A549 (cell line): ENCODE results near the gene PLPPR3.

Experiments
- BCL3 ChIP-seq: fragments of >200 bp; sonication (Bioruptor Twin); formaldehyde crosslinking; IDR thresholded peaks from 3 replicates; pipeline ENCODE4 v1.6.1; 2016
- BHLHE40 ChIP-seq: IDR thresholded peaks from 2 replicates; pipeline ENCODE4 v1.6.1; 2012; ENCODE audit warnings: low read depth, low read length, inconsistent platforms
- CEBPB ChIP-seq, 2 experiments: fragments of >200 bp in 1 of 2; sonication (Bioruptor Twin) in 1 of 2; formaldehyde crosslinking in 1 of 2; IDR thresholded peaks; 2 replicates each; pipeline ENCODE4 v1.6.1; 2012 to 2016
- KDM5A ChIP-seq: fragments of 200-600 bp; sonication (generic); IDR thresholded peaks from 2 replicates; pipeline ENCODE4 v1.6.1; 2016; ENCODE audit warnings: antibody characterized with exemption, mild to moderate bottlenecking
- MAX ChIP-seq: IDR thresholded peaks from 2 replicates; pipeline ENCODE4 v1.6.1; 2012
- POLR2A ChIP-seq: IDR thresholded peaks from 2 replicates; pipeline ENCODE4 v1.6.1; 2012; ENCODE audit warnings: mild to moderate bottlenecking, low read length
- RFX5 ChIP-seq: fragments of 450-650 bp; IDR thresholded peaks from 2 replicates; pipeline ENCODE4 v1.7.1; 2014; ENCODE audit warnings: antibody characterized with exemption, mild to moderate bottlenecking, moderate library complexity
- TF ChIP-seq, protein P1 (sequence below): fragments of >200 bp; sonication (Bioruptor Twin); formaldehyde crosslinking; IDR thresholded peaks from 3 replicates; pipeline ENCODE4 v1.5.1; 2016
- TF ChIP-seq, protein P2 (sequence below): fragments of 250-450 bp; sonication (Bioruptor Pico); IDR thresholded peaks from 2 replicates; pipeline ENCODE4 v1.5.0; 2021; ENCODE audit warnings: mild to moderate bottlenecking, moderate library complexity, borderline replicate concordance
- TF ChIP-seq, protein P3 (sequence below): fragments of 450-650 bp; IDR thresholded peaks from 2 replicates; pipeline ENCODE4 v1.6.1; 2014; ENCODE audit warnings: antibody characterized with exemption
- TF ChIP-seq, protein P4 (sequence below): IDR thresholded peaks from 2 replicates; pipeline ENCODE4 v1.6.1; 2012

DNA sequence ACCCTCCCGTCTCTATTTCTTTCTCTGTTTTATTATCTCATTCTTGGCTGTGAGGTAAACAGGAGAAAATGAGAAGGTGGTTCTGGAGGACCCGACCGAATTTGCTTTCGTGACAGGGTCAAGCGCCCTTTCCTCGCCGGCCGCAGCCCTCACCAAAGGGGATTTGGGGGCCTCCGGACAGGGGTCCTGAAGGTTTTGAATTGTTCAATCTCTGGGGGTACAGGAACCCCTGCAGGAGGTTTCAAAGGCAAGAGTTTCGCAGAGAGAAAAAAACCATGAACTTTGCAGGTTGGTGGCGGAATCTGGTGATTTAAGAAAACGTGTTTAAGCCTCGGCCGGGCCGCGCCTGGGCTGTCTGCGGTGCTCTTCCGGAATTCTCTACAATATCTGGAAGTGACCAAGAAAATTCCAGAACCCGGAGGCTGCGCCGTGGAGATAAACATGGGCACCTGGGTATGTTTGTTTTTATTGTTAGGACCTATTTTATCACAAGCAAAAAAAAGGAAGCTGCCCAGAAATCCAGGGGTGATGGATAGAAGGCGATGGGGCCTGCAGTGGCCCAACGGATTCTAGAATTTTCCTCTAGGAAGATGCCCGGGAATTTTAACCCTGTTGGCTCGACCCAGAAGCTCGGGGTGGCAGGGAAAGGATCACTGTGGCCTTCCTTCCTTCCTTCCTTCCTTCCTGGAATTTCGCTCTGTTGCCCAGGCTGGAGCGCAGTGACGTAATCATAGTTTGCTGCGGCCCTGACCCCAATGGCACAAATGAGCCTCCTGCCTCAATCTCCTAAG is 38.7 kb downstream of the PLPPR3 start:
- TF ChIP-seq BHLHE40 (no peak), CEBPB (IDR thresholded peaks at IDR 0.05) (peak in 1 of 2 experiments; percentile 56; a peak in 1 of 4 replicates), BCL3 (no peak; the same call in 2 of the 3 replicates), MAX (peak; percentile 25; the same call in 1 of the 2 replicates), KDM5A (no peak), RFX5 (0 out of 2 replicates have a peak, but pooled peaks have one; percentile 18), POLR2A (no peak)
- TF ChIP-seq, protein P1, sequence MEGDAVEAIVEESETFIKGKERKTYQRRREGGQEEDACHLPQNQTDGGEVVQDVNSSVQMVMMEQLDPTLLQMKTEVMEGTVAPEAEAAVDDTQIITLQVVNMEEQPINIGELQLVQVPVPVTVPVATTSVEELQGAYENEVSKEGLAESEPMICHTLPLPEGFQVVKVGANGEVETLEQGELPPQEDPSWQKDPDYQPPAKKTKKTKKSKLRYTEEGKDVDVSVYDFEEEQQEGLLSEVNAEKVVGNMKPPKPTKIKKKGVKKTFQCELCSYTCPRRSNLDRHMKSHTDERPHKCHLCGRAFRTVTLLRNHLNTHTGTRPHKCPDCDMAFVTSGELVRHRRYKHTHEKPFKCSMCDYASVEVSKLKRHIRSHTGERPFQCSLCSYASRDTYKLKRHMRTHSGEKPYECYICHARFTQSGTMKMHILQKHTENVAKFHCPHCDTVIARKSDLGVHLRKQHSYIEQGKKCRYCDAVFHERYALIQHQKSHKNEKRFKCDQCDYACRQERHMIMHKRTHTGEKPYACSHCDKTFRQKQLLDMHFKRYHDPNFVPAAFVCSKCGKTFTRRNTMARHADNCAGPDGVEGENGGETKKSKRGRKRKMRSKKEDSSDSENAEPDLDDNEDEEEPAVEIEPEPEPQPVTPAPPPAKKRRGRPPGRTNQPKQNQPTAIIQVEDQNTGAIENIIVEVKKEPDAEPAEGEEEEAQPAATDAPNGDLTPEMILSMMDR, result no peak
- TF ChIP-seq, protein P2, sequence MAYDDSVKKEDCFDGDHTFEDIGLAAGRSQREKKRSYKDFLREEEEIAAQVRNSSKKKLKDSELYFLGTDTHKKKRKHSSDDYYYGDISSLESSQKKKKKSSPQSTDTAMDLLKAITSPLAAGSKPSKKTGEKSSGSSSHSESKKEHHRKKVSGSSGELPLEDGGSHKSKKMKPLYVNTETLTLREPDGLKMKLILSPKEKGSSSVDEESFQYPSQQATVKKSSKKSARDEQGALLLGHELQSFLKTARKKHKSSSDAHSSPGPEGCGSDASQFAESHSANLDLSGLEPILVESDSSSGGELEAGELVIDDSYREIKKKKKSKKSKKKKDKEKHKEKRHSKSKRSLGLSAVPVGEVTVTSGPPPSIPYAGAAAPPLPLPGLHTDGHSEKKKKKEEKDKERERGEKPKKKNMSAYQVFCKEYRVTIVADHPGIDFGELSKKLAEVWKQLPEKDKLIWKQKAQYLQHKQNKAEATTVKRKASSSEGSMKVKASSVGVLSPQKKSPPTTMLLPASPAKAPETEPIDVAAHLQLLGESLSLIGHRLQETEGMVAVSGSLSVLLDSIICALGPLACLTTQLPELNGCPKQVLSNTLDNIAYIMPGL (CRISPR knock-in tag), result no peak
- TF ChIP-seq, protein P3, sequence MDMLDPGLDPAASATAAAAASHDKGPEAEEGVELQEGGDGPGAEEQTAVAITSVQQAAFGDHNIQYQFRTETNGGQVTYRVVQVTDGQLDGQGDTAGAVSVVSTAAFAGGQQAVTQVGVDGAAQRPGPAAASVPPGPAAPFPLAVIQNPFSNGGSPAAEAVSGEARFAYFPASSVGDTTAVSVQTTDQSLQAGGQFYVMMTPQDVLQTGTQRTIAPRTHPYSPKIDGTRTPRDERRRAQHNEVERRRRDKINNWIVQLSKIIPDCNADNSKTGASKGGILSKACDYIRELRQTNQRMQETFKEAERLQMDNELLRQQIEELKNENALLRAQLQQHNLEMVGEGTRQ, result no peak
- TF ChIP-seq, protein P4, sequence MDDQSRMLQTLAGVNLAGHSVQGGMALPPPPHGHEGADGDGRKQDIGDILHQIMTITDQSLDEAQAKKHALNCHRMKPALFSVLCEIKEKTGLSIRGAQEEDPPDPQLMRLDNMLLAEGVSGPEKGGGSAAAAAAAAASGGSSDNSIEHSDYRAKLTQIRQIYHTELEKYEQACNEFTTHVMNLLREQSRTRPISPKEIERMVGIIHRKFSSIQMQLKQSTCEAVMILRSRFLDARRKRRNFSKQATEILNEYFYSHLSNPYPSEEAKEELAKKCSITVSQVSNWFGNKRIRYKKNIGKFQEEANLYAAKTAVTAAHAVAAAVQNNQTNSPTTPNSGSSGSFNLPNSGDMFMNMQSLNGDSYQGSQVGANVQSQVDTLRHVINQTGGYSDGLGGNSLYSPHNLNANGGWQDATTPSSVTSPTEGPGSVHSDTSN, result no peak
